Activated CD4-positive, alpha-beta T cell treated with anti-CD3 and anti-CD28 coated beads for 24 hours (primary cell): Measurements from ENCODE around the gene PLCG1.

Source experiments
- DNase-seq, 2 donors: peaks; one replicate each; pipeline ENCODE4 v3.0.0-alpha.2; 2020; ENCODE audit warnings: low read depth in 2 of 2

Gene PLCG1

DNA sequence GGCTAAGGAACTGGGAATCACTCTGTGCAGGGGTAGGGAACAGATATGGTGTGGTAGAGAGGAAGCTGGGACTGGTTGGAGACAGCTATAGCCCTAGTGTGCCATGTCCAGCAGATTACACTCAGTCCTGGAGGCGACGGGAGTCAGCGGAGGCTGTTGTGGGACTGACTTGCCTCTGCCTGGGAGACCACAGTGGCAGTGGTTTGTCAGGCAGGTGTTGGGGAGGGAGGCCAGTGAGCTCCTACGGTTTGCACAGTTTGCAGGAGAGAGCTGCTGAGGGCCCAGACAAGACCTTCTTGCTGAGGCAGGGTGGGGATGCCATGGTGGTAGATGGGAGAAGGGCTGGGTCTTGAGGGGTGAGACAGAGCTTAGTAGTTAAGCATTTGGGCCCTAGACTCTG is 4.9 kb downstream of the PLCG1 start:
- no peak for DNase-seq

DNA sequence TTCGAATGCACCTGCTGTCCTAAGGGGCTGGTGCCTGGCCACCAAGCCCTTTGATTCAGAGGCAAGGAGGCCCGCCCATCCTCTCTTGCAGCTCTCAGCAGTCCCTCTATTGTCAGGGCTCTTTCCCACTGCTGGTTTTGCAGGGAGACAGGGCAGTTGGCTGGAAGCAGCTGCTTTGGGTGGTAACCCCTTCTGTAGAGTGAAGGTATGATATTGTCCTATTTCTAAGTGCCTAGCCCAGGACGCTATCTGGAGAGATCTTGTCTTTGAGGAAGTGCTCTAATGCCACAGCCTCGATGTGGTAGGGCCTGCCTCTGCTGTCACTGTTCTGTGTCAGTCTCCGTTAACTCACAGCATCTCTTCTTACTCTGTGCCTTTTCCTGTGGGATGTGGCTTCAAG is 5.6 kb downstream of the PLCG1 start:
- no peak for DNase-seq

DNA sequence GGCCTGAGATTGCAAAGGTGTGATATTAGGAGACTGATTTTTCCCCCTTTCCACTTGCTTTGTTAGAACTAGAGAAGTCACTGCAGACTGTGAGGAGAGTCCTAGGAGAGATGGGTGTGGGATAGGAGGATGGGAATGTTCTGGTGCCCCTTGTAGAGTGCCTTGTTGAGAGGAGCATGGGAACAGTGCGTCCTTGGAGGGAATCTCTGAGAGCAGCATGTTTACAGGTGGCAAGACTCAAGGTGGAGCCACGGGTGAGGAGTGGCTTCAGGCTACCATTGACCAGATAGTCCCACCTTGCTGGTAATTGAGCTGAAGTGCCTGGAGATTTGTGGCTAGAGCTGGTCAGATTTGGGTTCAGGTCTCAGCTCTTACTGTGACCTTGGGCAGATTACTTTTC is 6.0 kb downstream of the PLCG1 start:
- no peak for DNase-seq

DNA sequence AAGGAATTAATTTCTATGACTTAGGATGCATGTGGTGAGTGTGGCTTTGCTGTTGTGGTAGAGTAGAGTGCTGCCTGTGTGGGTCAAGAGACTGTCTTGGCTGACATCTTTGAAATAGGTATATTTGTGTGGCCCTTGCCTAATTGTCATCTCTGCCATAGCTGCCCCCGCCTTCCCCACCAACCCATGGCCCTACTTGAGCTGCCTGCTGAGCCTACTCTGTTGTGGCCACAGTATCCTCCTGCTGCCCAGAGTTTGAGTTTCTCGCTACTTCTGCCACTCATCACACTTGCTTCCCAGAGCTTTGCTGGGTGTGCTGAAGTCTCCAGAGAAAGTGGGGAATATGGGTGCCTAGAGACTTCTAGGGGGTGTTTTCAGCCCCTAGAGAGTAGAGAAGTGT is 8.0 kb downstream of the PLCG1 start:
- no peak for DNase-seq

DNA sequence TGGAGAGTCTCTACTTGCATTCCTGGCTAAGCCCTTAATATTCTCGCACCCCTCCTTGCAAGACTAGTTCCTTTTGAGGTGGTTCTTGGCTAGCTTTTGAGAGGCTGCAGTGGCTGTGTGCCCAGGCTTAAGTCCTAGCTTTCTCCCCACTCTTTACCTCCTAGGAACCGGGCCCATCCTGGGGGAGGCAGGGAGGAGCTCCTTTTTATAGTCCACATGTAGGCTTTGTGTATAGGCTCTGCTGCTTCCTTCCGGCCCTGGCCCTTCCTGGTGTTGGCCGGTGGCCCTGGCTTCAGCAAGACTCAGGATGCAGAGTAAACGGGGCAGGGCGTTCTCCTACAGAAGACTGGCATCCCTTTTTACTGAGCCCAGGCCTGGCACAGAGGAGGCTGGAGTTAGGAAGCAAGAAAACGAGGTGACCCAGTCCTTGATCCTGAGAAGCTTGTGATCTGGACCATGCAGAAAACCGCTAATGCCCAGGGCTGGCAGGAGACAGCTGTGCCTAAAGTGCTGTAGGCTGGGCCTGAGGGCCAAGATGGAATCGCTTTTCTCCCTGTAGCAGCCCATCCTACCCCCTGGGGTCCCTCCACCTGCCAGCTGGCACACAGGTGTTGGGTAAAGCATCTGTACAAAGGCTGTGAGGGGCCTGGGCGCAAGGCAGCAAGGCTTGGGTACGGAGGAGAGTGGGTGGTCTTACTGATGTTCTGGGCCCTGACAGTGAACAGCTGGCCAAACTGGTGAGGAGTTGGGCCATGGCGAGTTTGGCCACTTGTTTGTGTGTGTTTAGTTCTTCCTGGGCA is 8.7 kb downstream of the PLCG1 start:
- DNase-seq = no peak

DNA sequence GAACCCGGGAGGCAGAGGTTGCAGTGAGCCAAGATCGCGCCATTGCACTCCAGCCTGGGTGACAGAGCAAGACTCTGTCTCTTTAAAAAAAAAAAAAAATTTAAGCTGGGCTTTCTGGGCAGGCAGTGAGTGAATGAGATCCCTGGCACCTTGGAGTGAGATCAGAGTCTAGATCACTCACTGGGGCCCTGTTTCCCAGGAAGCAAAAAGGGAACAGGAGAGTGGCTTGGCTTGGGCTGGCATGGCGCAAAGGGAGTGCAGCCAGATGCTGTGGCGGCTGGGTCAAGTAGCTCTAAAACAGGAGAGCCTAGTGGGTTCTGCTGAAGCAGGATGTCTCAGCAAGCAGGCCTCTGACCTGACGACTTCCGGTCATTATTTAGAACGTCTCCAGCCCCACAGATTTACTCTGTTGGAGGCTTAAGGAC is 10.4 kb downstream of the PLCG1 start:
- no peak for DNase-seq

DNA sequence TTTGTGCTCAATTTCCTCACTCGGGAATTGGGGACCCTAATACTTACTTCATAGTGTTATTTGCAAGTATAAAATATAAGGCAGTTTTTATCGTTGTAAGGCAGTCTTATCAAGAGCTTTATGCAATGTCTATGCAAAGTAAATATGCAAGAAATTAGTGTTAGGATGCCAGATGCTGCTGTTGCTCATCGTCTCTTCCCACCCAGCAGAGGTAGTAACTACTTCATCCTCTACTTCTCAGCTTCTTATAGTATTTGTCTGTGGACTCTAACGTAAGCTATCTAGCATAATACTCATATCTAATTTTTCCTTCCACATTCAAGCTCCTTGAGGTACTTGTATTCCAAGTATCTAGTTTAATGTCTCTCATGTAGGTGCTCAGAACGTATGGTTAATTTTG is 11.6 kb downstream of the PLCG1 start:
- no peak for DNase-seq

DNA sequence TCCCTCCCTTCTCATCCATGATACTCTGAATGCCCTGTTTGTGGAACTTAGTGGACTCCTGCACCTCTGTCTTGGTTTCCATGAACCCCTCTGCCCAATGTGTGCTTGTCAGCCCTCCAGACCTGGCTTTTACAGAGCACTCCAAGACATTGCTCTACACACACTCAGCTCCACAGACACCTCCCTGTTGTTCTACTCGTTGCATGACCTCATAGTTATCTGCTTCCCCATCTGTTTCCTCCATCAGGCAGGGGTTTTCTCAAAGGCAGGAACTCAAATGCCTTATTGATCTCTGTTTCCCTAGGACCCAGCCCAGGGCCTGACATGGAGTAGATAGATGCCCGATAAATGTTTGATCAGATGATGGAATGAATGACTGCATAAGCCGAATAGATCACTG is 13.3 kb downstream of the PLCG1 start:
- DNase-seq = no peak

DNA sequence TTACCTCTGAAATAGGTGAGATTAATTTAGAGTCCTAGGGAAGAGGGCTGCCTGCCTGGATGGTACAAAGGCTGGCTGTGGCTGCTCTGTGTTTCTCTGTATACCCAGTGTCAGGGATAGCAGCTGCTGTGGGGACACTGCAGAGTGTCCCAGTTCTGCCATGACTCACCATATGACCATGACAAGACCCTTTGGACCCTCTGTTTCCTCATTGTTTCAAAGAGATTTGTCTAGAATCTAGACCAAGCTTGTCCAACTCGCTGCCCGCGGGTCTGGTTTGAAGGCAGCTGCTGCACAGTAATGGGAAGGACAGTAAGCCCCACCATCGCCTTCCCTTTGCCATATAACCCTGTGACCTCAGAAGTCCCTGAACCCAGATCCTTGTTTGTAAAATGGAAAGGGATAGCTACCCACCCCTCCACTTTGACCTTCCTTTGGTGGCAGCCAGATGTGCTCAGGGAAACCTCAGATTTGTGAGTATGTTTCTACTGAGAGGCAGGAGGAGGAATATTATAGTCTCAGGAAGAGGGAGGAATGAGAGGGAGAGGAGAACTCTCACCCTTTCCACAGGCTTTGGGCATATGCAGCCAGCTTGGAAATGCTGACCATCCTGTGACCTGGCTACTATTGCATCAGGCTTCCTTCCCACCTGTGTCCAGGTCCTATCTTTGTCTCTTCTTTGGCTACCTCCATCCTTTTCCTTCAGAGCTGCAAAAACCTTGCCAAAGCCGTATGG is 14.0 kb downstream of the PLCG1 start:
- no peak for DNase-seq

DNA sequence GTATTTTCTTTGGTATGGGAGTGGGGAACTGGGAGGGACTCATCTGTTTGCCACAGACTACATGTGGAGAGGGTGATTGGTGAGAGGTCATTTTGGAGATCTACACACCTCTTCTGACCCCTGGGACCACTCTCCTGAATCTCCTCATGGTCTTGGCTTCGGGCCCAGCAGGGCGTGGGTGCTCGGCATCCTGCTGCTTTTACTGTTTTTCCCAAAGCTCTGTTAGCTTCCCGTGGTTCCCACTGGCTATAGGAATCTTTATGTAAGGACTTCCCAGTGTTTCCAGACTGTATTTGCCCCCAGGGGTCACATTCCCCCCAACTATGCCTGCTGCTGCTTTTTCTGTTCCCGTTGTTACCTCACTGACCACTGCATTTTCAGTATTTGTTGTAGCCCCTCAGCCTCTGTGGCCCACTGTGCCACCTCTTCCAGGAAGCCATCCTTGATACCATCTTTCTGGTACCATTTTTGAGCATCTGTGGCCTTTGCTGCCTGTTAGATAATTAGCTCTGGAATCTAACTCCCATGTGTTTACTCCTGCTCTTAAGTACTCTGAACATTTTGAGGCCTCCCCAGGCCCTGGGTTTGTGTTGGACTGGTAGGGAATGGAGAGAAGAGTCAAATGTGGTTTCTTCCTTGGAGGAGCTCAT is 14.9 kb downstream of the PLCG1 start:
- DNase-seq = no peak

DNA sequence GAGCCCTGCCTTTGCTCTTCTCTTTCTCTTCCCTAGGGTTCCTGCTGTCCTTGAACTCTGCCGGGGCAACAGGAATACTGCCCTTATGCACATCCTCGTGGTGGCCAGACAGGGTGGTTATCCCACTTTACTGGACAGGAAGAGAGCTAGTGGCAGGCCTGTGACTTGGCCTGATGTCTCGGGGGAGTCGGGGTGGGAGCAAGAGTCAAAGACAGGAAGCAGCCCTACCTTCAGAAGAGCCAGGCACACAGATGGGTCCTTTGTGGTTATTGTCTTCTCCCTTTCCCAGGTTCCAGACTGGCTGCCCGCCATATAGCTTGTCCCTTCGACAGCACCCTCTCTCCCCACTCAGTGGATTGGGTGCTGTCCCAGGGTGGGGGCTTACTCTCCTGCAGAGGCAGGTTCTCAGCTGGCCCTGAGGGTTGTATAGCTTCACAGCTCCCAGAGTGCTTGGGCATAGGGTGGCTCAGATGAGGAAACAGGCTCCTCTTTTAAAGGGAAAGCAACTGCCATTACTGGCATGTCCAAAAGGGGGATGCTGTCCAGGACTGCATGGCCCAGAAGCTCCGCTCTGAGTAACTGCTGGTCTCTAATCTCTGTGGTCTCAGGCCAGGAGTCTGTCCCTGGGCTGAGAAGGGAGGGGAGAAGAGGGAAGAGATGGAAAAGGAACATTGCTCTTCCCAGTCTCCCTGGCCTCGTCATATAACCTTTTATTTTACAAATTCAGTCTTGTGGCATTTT is 17.3 kb downstream of the PLCG1 start:
- DNase-seq = no peak

DNA sequence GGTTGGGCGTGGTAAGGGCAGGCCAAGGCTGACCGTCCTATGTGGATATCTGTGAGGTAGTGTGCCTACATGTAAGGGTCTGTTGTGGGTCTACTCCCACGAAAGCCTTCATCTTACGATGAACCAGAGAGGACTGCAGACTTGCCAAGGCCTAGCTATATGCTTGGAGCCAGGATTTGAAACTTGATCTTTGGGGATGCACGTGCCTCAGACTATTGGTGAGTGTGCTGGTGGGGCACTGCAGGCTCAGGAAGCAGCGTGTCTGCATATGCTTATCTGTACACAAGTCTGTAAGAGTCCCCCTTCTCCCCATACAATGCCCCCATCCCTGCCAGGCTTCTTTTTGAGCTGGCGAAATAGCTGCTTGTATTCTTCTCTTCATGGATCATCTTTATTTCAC is 17.9 kb downstream of the PLCG1 start:
- DNase-seq = no peak

DNA sequence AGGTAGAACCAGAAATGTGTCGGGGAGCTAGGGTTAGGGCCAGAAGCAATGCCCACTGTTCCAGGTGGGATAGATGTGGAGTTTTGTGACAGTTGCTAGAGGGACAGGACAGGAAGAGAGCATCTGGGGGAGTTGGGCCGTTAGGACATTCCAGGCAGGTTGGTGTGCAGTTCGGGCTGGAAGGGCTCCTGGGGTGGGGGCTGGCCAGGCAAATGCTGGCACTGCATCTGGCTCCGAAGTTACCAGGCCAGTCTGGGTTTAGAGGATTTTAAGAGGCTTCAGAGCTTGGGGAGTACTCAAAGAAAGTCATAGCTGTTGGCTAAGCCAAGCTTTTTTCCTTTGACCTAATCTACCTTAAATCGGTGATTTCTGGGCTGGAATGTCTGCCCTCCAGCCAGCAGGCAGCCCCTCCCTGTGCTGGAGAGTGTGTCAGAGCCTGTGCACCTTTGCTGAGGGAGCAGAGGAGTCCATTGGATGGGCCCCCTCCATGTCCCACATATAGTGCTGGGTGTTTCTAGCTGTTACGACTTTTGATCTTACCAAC is 20.8 kb downstream of the PLCG1 start:
- DNase-seq = no peak

DNA sequence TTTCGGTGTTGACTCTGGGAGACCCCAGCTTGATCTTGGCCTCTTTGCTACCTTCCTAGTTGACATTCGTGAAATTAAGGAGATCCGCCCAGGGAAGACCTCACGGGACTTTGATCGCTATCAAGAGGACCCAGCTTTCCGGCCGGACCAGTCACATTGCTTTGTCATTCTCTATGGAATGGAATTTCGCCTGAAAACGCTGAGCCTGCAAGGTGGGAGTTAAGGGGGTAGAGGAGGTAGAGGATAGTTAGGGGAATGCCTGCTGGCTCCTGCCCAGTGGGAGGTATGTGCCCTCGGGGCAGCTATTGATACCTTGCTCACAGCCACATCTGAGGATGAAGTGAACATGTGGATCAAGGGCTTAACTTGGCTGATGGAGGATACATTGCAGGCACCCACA is 22.2 kb downstream of the PLCG1 start:
- no peak for DNase-seq

DNA sequence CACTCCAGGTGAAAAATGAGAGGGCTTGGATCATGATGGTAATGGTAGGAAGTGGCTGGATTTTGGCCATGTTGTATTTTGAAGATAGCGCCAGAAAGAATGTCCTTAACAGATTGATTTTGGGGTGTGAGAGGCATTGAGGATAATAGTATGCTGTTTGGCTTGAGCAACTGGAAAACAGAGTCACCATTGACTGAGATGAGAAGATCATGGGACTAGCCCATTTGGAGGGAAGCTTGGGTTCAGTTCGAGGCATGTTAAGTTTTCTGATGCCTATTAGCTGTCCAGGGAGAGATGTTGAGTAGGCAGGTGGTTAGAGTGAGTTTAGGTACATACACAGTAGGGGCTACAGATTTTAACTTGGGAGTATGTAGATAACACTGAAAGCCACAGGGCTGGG is 23.3 kb downstream of the PLCG1 start:
- DNase-seq = no peak

DNA sequence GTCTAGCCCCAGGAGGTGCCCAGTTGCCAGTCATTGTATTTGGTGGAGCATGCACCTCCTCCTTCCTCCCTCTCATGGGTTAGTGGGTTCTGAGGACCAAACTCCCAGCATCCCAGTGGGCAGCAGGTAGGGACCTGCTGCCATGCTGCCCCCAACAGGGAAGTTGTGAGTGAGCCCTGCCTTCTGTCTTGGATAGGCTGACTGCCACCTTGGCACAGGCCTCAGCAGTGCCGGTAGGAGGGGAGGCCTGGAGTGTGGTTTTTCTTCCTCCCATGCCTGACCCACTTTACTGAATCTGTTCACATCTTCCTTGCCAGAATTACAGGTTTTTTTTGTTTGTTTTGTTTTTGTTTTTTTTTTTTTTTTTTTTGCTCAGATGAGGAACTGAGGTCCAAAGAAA is 24.5 kb downstream of the PLCG1 start:
- no peak for DNase-seq

DNA sequence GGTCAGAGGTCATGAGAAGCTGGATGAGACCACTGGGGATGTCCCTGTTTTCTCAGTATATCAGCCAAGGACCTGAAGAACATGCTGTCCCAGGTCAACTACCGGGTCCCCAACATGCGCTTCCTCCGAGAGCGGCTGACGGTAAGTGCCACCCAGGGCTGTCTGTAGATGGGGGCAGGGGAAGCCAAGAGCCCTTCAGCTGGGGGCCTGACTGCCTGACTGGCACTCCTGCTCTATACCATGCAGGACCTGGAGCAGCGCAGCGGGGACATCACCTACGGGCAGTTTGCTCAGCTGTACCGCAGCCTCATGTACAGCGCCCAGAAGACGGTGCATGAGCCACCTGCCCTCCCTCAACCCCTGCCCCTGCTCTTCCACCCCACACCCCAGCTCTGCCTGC is 25.1 kb downstream of the PLCG1 start:
- no peak for DNase-seq

DNA sequence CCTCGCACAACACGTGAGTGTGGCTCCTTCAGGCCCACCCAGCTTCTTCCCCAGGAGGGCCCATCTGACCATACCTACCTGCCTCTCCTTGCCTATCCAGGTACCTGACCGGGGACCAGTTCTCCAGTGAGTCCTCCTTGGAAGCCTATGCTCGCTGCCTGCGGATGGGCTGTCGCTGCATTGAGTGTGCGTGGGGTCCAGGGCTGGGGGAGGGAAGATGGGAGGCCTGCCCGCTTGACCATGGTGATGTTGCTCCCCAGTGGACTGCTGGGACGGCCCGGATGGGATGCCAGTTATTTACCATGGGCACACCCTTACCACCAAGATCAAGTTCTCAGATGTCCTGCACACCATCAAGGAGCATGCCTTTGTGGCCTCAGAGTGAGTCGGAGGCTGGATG is 26.5 kb downstream of the PLCG1 start:
- DNase-seq = no peak

DNA sequence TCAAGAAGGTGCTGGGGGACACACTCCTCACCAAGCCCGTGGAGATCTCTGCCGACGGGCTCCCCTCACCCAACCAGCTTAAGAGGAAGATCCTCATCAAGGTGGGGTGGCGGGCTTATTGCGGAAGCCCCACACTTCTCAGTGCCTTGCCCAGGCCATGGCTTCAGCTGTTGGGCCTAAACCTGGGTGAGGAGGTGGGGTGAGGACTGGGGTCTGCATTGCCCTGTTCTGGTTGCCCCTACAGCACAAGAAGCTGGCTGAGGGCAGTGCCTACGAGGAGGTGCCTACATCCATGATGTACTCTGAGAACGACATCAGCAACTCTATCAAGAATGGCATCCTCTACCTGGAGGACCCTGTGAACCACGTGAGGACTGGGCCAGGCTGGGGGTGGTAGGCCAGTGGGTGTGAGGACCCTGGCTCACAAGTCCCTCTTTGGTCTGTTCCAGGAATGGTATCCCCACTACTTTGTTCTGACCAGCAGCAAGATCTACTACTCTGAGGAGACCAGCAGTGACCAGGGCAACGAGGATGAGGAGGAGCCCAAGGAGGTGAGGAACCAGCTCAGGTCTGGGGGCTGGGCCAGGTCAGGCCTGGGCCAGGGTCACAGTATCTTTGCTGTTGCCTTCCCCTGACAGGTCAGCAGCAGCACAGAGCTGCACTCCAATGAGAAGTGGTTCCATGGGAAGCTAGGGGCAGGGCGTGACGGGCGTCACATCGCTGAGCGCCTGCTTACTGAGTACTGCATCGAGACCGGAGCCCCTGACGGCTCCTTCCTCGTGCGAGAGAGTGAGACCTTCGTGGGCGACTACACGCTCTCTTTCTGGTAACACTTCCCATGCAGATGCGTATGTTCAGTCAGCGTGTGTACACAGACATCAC is 27.9 kb downstream of the PLCG1 start:
- DNase-seq = no peak

DNA sequence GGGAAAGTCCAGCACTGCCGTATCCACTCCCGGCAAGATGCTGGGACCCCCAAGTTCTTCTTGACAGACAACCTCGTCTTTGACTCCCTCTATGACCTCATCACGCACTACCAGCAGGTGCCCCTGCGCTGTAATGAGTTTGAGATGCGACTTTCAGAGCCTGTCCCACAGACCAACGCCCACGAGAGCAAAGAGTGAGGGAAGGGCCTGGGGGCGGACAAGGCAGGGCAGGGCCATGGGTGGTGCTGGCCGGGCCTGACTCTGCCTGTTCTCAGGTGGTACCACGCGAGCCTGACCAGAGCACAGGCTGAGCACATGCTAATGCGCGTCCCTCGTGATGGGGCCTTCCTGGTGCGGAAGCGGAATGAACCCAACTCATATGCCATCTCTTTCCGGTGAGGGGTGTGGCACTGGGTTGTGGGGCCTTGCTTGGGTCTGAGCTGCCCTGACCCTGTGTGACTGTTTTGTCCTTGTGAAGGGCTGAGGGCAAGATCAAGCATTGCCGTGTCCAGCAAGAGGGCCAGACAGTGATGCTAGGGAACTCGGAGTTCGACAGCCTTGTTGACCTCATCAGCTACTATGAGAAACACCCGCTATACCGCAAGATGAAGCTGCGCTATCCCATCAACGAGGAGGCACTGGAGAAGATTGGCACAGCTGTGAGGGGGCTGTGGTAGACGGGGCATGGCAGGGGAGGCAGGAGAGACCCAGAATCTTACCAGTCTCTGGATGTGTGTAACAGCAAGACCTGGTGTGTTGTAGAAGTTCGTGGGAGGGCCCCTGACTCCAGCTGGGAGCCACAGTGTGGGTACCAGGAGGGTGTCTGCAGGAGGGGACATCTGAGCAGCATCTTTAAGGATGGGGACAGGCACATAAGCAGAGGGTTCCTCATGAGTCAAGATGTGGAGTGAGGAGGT is 29.1 kb downstream of the PLCG1 start:
- no peak for DNase-seq
